ENCODE results near the gene RAD23B. TPM values are rescaled to one million over a fixed set of nuclear protein-coding genes. Genes with fewer than 3 reads are reported as not detected.

The RAD23B gene
- total RNA-seq, 1 experiment from 2014 or later, result 251 TPM

GRCh38 chr9:107361816-107362215 lies 78.7 kb downstream of the RAD23B start:
- Histone ChIP-seq H3K4me1 (ENCODE audit: control insufficient read depth in 1 of 2, insufficient read depth in 2 of 2, low read length in 2 of 2) (no peaks in the 10 kb centered on the region), H3K9me2 (ENCODE audit: insufficient read depth) (no peaks in the 10 kb centered on the region), H3K27ac (ENCODE audit: low read depth, low read length) (no peak overlapping the region), H3K4me3 (replicated peaks in 1 of 2; ENCODE audit: low read depth in 1 of 2, low read length in 2 of 2) (no peak overlapping the region), H2AFZ (ENCODE audit: low read depth, low read length, poor library complexity, severe bottlenecking) (no peak overlapping the region), H3K9me3 (ENCODE audit: control insufficient read depth in 1 of 2, insufficient read depth in 1 of 2, low read depth in 1 of 2, low read length in 2 of 2) (no peaks in the 10 kb centered on the region), H3K27me3 (ENCODE audit: insufficient read depth, low read length) (no peaks in the 10 kb centered on the region), H3K4me2 (ENCODE audit: low read length) (no peak overlapping the region), H3K79me2 (ENCODE audit: insufficient read depth, low read length) (no peaks in the 10 kb centered on the region), H3K36me3 (ENCODE audit: control insufficient read depth in 1 of 2, insufficient read depth in 2 of 2, low read length in 2 of 2) (no peaks in the 10 kb centered on the region), H4K20me1 (ENCODE audit: insufficient read depth) (no peaks in the 10 kb centered on the region; the same call in 1 of the 2 replicates), H3K9ac (ENCODE audit: low read length) (no peak overlapping the region)
- CTCF ChIA-PET, result no interaction called here
- TF ChIP-seq JUND (IDR thresholded peaks at IDR 0.05) (no peak), POLR2A (IDR thresholded peaks at IDR 0.05; ENCODE audit: borderline replicate concordance, extremely low read depth, insufficient read depth, insufficient read length) (no peak), RAD21 (IDR thresholded peaks at IDR 0.05; ENCODE audit: low read depth) (no peak), MAX (IDR thresholded peaks at IDR 0.05) (no peak), SRF (IDR thresholded peaks at IDR 0.05; ENCODE audit: low read depth) (no peak), POLR2AphosphoS5 (IDR thresholded peaks at IDR 0.05; ENCODE audit: low read depth, low read length) (no peak), SP1 (IDR thresholded peaks at IDR 0.05; ENCODE audit: low read depth) (no peak), EZH2phosphoT487 (IDR thresholded peaks at IDR 0.05; ENCODE audit: borderline replicate concordance) (no peak), ELF1 (IDR thresholded peaks at IDR 0.05; ENCODE audit: borderline replicate concordance, low read depth) (no peak), EGR1 (IDR thresholded peaks at IDR 0.05; ENCODE audit: low read depth) (no peak), TCF7L2 (IDR thresholded peaks at IDR 0.05; ENCODE audit: borderline replicate concordance, extremely low read depth, insufficient read depth, insufficient read length) (no peak), ZNF274 (IDR thresholded peaks at IDR 0.05; ENCODE audit: low read depth, low read length) (no peak), YY1 (IDR thresholded peaks at IDR 0.05; ENCODE audit: extremely low read depth, insufficient replicate concordance, low read depth, low read length) (no peak), ZFX (IDR thresholded peaks at IDR 0.05) (no peak), FOSL1 (IDR thresholded peaks at IDR 0.05; ENCODE audit: low read depth) (no peak)
- TF ChIP-seq, protein P1, sequence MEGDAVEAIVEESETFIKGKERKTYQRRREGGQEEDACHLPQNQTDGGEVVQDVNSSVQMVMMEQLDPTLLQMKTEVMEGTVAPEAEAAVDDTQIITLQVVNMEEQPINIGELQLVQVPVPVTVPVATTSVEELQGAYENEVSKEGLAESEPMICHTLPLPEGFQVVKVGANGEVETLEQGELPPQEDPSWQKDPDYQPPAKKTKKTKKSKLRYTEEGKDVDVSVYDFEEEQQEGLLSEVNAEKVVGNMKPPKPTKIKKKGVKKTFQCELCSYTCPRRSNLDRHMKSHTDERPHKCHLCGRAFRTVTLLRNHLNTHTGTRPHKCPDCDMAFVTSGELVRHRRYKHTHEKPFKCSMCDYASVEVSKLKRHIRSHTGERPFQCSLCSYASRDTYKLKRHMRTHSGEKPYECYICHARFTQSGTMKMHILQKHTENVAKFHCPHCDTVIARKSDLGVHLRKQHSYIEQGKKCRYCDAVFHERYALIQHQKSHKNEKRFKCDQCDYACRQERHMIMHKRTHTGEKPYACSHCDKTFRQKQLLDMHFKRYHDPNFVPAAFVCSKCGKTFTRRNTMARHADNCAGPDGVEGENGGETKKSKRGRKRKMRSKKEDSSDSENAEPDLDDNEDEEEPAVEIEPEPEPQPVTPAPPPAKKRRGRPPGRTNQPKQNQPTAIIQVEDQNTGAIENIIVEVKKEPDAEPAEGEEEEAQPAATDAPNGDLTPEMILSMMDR (IDR thresholded peaks at IDR 0.05 in 2 of 3, conservative IDR thresholded peaks at IDR 0.05 in 1 of 3; ENCODE audit: borderline replicate concordance in 1 of 3, insufficient read depth in 1 of 3, low read depth in 2 of 3, low read length in 2 of 3), result no peak
- TF ChIP-seq, protein P2, sequence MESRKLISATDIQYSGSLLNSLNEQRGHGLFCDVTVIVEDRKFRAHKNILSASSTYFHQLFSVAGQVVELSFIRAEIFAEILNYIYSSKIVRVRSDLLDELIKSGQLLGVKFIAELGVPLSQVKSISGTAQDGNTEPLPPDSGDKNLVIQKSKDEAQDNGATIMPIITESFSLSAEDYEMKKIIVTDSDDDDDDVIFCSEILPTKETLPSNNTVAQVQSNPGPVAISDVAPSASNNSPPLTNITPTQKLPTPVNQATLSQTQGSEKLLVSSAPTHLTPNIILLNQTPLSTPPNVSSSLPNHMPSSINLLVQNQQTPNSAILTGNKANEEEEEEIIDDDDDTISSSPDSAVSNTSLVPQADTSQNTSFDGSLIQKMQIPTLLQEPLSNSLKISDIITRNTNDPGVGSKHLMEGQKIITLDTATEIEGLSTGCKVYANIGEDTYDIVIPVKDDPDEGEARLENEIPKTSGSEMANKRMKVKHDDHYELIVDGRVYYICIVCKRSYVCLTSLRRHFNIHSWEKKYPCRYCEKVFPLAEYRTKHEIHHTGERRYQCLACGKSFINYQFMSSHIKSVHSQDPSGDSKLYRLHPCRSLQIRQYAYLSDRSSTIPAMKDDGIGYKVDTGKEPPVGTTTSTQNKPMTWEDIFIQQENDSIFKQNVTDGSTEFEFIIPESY (IDR thresholded peaks at IDR 0.05; ENCODE audit: extremely low read depth, insufficient replicate concordance, low read length), result no peak
- TF ChIP-seq, protein P3, sequence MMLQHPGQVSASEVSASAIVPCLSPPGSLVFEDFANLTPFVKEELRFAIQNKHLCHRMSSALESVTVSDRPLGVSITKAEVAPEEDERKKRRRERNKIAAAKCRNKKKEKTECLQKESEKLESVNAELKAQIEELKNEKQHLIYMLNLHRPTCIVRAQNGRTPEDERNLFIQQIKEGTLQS (IDR thresholded peaks at IDR 0.05), result no peak
- ATAC-seq, result no peak
- no TSS peak for BruUV-seq (replicated peaks)
- intact Hi-C loops (cut with micrococcal nuclease), result no loop called here
- POLR2A ChIA-PET, result no interaction called here
- no peak for DNase-seq (ENCODE audit: low read depth, low spot score)
- RAD21 ChIA-PET (ENCODE audit: low non-redundant PET in 1 of 2, low total read pairs in 2 of 2, uncharacterized antibody in 2 of 2, unreplicated experiment in 2 of 2), result no interaction called here
